Stimulated activated CD8-positive, alpha-beta memory T cell treated with anti-CD3 and anti-CD28 coated beads, Interleukin-7, amount 100 ng/mL, for 24 hours (primary cell): ENCODE results near the gene EPHA7.

Experiments
- DNase-seq: peaks from one replicate; pipeline ENCODE4 v3.0.0-alpha.2; 2020; ENCODE audit warnings: low read depth

Gene EPHA7

GRCh38 chr6:93243231-93243778, 176.1 kb downstream of the EPHA7 start:
- no peak for DNase-seq

- DNase-seq = no peak
Measured at GRCh38 chr6:93242049-93242448, 177.3 kb downstream of the EPHA7 start.

- DNase-seq = no peak
Measured at GRCh38 chr6:93238632-93239031, 180.7 kb downstream of the EPHA7 start.

GRCh38 chr6:93235775-93236174, 183.6 kb downstream of the EPHA7 start:
- no peak for DNase-seq

GRCh38 chr6:93226822-93227221, 192.5 kb downstream of the EPHA7 start:
- DNase-seq = no peak

- no peak for DNase-seq
Measured at GRCh38 chr6:93222071-93222851, 197.1 kb downstream of the EPHA7 start.

- no peak for DNase-seq
Measured at GRCh38 chr6:93219447-93219846, 199.9 kb downstream of the EPHA7 start.

GRCh38 chr6:93218096-93218495, 201.3 kb downstream of the EPHA7 start:
- DNase-seq = no peak

- no peak for DNase-seq
Measured at GRCh38 chr6:93213028-93213427, 206.3 kb downstream of the EPHA7 start.

- DNase-seq = no peak
Measured at GRCh38 chr6:93210908-93211307, 208.5 kb downstream of the EPHA7 start.

- no peak for DNase-seq
Measured at GRCh38 chr6:93209358-93209757, 210.0 kb downstream of the EPHA7 start.

- no peak for DNase-seq
Measured at GRCh38 chr6:93196406-93196970, 222.9 kb downstream of the EPHA7 start.

GRCh38 chr6:93194480-93194879, 224.9 kb downstream of the EPHA7 start:
- DNase-seq = no peak

GRCh38 chr6:93193868-93194267, 225.5 kb downstream of the EPHA7 start:
- no peak for DNase-seq
